Measurements from ENCODE around the gene PREB.
A peak's percentile ranks its signal among the peaks of the same experiment; 100 is the strongest.

PREB gene

DNA sequence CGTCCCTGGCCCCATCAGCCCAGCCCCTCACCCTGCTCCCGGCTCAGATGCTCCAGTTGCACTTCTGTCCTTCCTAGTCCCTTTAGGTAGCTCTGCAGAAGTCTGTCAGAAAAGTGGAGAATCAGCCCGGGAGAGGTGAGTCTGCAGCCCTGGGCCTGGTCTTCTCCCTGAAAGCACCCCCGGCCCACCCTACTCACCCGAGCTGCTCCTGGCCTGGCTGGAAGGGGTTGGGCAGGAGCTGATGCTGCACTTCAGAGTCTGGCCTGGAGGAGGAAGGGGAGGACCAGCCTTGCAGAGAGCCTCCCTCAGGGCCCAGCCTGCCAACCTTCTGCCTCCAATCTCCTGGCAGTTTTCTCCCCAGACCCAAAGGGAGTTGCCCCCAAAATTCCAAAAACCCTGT lies 32.1 kb downstream of the PREB start:
- Histone ChIP-seq H3K4me3 (no peak overlapping the region), H3K27ac (no peak overlapping the region)

- Histone ChIP-seq H3K4me3 (no peak overlapping the region), H3K27ac (no peak overlapping the region)
Observed at GRCh38 chr2:27100036-27100435, 34.4 kb downstream of the PREB start.

GRCh38 chr2:27099334-27099955 lies 35.0 kb downstream of the PREB start:
- H3K4me3 ChIP-seq, result no peak overlapping the region
- no peak overlapping the region for H3K27ac ChIP-seq

GRCh38 chr2:27097341-27097740 lies 37.1 kb downstream of the PREB start:
- no peak overlapping the region for H3K27ac ChIP-seq
- H3K4me3 ChIP-seq, result no peak overlapping the region

- Histone ChIP-seq H3K27ac (peak overlapping the region in 1 of 21 experiments; percentile 27), H3K4me3 (no peak overlapping the region)
Observed at GRCh38 chr2:27096748-27097297, 37.6 kb downstream of the PREB start.

DNA sequence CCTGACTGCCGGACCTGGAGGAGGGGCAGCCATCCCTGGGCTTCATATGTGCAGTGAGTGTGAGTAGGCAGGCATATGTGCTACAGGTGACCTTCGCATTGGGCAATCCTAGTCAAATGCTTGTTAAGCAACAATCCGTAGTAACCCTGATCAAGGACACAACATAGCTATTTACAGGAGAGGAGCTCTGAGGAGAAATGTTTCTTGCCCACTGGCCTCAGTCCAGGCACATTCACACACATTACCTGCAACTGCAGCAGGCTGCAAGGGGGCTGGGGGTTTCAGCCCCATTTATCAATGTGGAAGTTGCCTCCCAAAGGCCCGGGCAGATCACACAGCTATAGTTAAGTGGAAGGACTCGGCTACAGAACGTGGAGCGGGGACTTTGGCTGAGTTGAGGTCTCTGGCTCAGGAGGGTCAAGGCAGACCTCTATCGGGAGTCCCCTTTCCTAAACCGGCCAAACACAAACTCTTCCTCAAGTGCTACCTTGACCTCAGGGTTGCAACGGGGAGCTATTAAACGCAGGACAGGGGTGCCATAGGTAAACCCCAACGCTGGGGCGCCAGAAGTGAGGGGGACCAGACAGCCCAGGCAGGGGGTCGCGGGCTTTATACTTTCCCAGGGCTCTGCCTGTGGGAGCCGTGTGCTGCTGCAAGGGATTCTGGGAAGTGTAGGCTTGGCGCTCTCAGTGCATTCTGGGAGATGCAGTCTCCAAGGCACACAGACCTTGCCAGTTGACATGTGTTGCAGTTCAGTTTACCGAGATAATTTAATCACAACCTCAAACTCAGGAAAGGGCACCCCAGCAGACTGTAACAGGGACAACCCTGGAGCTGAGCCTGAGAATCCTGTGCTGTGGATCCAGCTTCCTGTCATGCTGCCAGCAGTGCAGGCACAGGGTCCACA lies 38.4 kb downstream of the PREB start:
- Histone ChIP-seq H3K27ac (peak overlapping the region in 2 of 21 experiments; percentile 27 to 58), H3K4me3 (peak overlapping the region in 3 of 7 experiments; percentile 4 to 26 (median 20))

DNA sequence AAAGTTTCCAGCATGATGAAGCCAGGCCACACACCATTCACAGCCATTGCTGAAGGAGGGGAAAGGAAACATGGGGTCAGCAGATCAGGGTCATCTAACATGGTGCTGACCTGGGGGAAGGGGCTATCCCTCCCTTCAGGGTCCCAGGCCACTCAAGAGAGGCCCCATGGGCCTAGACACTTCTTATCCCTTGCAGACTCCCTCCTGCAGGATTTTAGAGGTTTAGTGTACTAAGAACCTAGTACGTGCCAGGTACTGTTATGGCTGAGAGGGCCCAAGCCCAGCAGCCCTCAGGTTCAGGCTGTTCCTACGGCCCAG lies 39.0 kb downstream of the PREB start:
- Histone ChIP-seq H3K4me3 (no peak overlapping the region), H3K27ac (no peak overlapping the region)

- Histone ChIP-seq H3K27ac (no peak overlapping the region), H3K4me3 (no peak overlapping the region)
Observed at GRCh38 chr2:27094353-27094984, 40.0 kb downstream of the PREB start.

GRCh38 chr2:27093430-27094352 lies 40.7 kb downstream of the PREB start:
- Histone ChIP-seq H3K27ac (no peak overlapping the region), H3K4me3 (no peak overlapping the region)

- Histone ChIP-seq H3K4me3 (no peak overlapping the region), H3K27ac (no peak overlapping the region)
Observed at GRCh38 chr2:27092696-27093429, 41.6 kb downstream of the PREB start.

DNA sequence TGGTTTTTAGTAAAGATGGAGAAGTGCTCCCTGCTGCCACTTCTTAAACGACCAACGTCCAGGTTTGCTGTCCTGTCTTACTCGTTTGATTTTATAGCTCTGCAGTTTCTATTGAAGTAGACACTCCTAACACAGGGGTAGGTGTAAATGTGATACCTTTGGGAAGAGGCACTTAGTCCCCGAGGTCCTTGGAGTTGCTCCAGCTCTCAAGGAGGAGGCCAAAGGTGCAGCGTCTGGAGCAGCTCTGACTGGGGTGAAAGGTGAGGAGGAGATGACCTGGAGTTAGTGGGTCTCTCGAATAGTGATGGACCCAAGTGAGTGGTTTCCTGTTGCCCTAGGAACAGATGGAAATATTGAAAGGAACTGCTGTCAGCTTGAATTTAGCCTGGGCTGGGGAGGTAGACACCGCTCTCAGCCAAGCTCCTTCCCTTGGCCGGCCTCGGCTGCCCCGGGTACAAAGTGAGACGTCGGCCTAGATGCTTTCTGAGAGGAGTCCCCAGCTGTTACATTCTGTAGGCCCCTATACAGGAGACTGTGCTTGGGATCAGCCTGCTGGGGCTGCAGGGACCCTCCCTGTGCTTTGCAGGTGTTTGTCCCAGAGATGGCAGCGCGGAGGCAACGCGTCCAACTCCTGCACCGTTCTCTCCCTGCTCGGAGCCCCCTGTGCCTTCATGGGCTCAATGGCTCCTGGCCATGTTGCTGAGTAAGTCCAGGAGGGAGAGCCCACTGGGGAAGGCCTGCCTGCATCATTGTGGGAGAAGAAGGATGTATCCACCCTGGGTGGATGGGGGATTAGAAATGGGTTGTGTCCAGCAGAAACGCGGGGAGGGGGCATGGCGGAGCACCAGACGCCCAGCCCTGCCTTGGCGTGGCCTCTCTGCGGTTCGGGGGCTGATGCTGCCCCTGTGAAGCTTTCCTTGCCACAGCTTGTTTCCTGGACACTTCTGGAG lies 42.4 kb downstream of the PREB start:
- Histone ChIP-seq H3K27ac (no peak overlapping the region), H3K4me3 (no peak overlapping the region)

- Histone ChIP-seq H3K4me3 (no peak overlapping the region), H3K27ac (no peak overlapping the region)
Observed at GRCh38 chr2:27089111-27089954, 45.1 kb downstream of the PREB start.

DNA sequence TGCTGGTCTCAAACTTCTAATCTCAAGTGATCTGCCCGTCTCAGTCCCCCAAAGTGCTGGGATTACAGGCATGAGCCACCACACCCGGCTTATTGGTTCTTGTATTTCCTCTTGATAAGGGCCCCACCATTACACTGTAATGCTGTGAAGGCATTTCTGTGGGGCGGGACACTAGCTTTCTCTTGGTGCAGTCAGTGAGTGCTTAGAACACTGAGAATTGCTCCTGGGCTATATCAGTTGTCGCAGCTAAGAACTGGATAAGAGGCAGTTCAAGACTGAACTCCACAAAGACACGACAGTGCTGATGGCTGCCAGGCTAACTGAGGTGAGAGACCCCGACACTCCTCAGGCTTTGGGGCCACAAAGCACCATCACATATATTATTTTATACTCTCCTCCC lies 45.8 kb downstream of the PREB start:
- Histone ChIP-seq H3K27ac (no peak overlapping the region), H3K4me3 (no peak overlapping the region)

- H3K4me3 ChIP-seq, result no peak overlapping the region
Observed at GRCh38 chr2:27087823-27088410, 46.5 kb downstream of the PREB start.

DNA sequence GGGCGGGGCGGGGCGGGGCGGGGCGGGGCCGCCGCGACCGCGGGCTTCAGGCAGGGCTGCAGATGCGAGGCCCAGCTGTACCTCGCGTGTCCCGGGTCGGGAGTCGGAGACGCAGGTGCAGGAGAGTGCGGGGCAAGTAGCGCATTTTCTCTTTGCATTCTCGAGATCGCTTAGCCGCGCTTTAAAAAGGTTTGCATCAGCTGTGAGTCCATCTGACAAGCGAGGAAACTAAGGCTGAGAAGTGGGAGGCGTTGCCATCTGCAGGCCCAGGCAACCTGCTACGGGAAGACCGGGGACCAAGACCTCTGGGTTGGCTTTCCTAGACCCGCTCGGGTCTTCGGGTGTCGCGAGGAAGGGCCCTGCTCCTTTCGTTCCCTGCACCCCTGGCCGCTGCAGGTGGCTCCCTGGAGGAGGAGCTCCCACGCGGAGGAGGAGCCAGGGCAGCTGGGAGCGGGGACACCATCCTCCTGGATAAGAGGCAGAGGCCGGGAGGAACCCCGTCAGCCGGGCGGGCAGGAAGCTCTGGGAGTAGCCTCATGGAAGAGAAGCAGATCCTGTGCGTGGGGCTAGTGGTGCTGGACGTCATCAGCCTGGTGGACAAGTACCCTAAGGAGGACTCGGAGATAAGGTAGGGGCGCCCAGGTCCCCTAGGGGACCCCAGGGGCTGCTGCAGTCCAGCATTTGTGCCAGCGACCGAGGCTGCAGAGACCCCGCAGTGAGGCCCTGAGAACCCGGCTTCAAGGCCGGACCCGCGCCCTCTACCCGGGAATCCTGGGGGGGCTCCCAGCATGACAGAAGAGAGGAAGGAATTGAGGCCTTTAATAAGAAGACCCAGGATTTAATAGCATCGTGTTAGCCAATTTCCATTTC lies 47.5 kb downstream of the PREB start, which contains the start of gene KHK:
Gene KHK, plus strand, starts transcription at position 49 of the 870 bp plus-strand sequence. Its CDS starts 488 bp downstream, at position 537.
- H3K4me3 ChIP-seq, result peak within 1 kb of the TSS; percentile 51 to 83 (median 73)
- peak within 1 kb of the TSS; percentile 67 to 94 (median 87) for H3K27ac ChIP-seq

More at GRCh38 chr2:27087823-27088410, 46.5 kb downstream of the PREB start:
- H3K27ac ChIP-seq, result no peak overlapping the region

Data from skin epidermis (tissue), 12 donors.